ENCODE data around the gene PLEKHG7. TPM values are rescaled to one million over a fixed set of nuclear protein-coding genes. Genes with fewer than 3 reads are reported as not detected.
"Not testable (repeated sequence)": the region's sequence is repeated elsewhere in the genome, so short reads cannot be mapped to it uniquely, and the experiment has no call there.

Gene PLEKHG7
- not detected in 2 replicates for total RNA-seq (2014; rRNA removed; shearing (Covaris generic))
- not detected in 2 replicates for polyA plus RNA-seq (2016; fragmentation: Nextera tagmentation; extraction: Ambion mirVana)
- long read RNA-seq = 0 reads

GRCh38 chr12:92702754-92703679 lies at the start of gene PLEKHG7:
TSS of gene PLEKHG7 (plus strand) at chr12:92702989. CDS start at chr12:92706632, 3,643 bp downstream.
- H3K4me1 ChIP-seq (ENCODE audit: insufficient read depth) = 0 out of 2 replicates have a peak, but pooled peaks cover 8% of the 10 kb centered on the region
- no peaks in the 10 kb centered on the region for H4K20me1 ChIP-seq (replicated peaks; ENCODE audit: insufficient read depth)
- Mint-ChIP-seq H3K36me3 (ENCODE audit: low read depth) (0 out of 3 replicates have a peak, but pooled peaks cover under 1% of the 10 kb centered on the region), H3K4me3 (no peak within 1 kb of the TSS), H3K9me3 (peaks cover under 1% of the 10 kb centered on the region; the same call in 1 of the 3 replicates), H3K27me3 (ENCODE audit: insufficient read depth, low read depth, poor library complexity) (no peaks in the 10 kb centered on the region), H3K4me1 (peaks cover 11% of the 10 kb centered on the region), H3K27ac (no peak within 1 kb of the TSS)
- no peak for ATAC-seq
- H3K4me2 ChIP-seq = no peak within 1 kb of the TSS
- H3K79me2 ChIP-seq (replicated peaks; ENCODE audit: insufficient read depth) = no peaks in the 10 kb centered on the region
- H3K4me3 ChIP-seq = no peak within 1 kb of the TSS
- no peaks in the 10 kb centered on the region for H3F3A ChIP-seq (replicated peaks; ENCODE audit: low read depth)
- TF ChIP-seq EZH2phosphoT487 (IDR thresholded peaks at IDR 0.05; ENCODE audit: unreplicated experiment) (no peak), EZH2 (IDR thresholded peaks at IDR 0.05; ENCODE audit: low read depth, unreplicated experiment) (no peak), CREB1 (CRISPR knock-in tag; IDR thresholded peaks at IDR 0.05; ENCODE audit: low read depth) (no peak)
- no peaks in the 10 kb centered on the region for H3K36me3 ChIP-seq (ENCODE audit: insufficient read depth)
- H3K9me2 ChIP-seq (ENCODE audit: insufficient read depth) = peaks cover 8% of the 10 kb centered on the region; the same call in 1 of the 2 replicates
- DNase-seq (ENCODE audit: low spot score) = no peak
- no peak within 1 kb of the TSS for H3K27ac ChIP-seq (ENCODE audit: low read depth)
- 0 out of 2 replicates have a peak within 1 kb of the TSS, but pooled peaks have one; percentile 85 for H2AFZ ChIP-seq
- H3K27me3 ChIP-seq (ENCODE audit: insufficient read depth) = no peaks in the 10 kb centered on the region

GRCh38 chr12:92654256-92654655 lies 48.5 kb upstream of the PLEKHG7 start:
- H3K9me3 Mint-ChIP-seq; H3K27me3 Mint-ChIP-seq (ENCODE audit: insufficient read depth, low read depth, poor library complexity); H3K4me2 ChIP-seq; H3K79me2 ChIP-seq (replicated peaks; ENCODE audit: insufficient read depth); H3K27ac ChIP-seq (ENCODE audit: low read depth); H3K9me2 ChIP-seq (ENCODE audit: insufficient read depth); H3K4me3 Mint-ChIP-seq; H3K36me3 Mint-ChIP-seq (ENCODE audit: low read depth); H3K4me1 Mint-ChIP-seq; H3K36me3 ChIP-seq (ENCODE audit: insufficient read depth); H3F3A ChIP-seq (replicated peaks; ENCODE audit: low read depth); H3K4me3 ChIP-seq; H3K27me3 ChIP-seq (ENCODE audit: insufficient read depth); H3K4me1 ChIP-seq (ENCODE audit: insufficient read depth); H4K20me1 ChIP-seq (replicated peaks; ENCODE audit: insufficient read depth); DNase-seq (ENCODE audit: low spot score); ATAC-seq; H3K27ac Mint-ChIP-seq: not testable (repeated sequence)
- H2AFZ ChIP-seq = peak overlapping the region; percentile 43; the same call in 1 of the 2 replicates

- H3F3A ChIP-seq (replicated peaks; ENCODE audit: low read depth) = no peaks in the 10 kb centered on the region
- no peak for ATAC-seq
- no peak overlapping the region for H3K4me3 ChIP-seq
- no peaks in the 10 kb centered on the region for H4K20me1 ChIP-seq (replicated peaks; ENCODE audit: insufficient read depth)
- H3K27ac ChIP-seq (ENCODE audit: low read depth) = no peak overlapping the region
- H3K9me2 ChIP-seq (ENCODE audit: insufficient read depth) = no peaks in the 10 kb centered on the region; the same call in 1 of the 2 replicates
- Mint-ChIP-seq H3K4me3 (no peak overlapping the region), H3K4me1 (peaks cover 1% of the 10 kb centered on the region; the same call in 2 of the 3 replicates), H3K27ac (no peak overlapping the region), H3K36me3 (ENCODE audit: low read depth) (no peaks in the 10 kb centered on the region), H3K9me3 (no peaks in the 10 kb centered on the region), H3K27me3 (ENCODE audit: insufficient read depth, low read depth, poor library complexity) (no peaks in the 10 kb centered on the region)
- no peak for DNase-seq (ENCODE audit: low spot score)
- no peaks in the 10 kb centered on the region for H3K36me3 ChIP-seq (ENCODE audit: insufficient read depth)
- H2AFZ ChIP-seq = 0 out of 2 replicates have a peak overlapping the region, but pooled peaks have one; percentile 7
- H3K79me2 ChIP-seq (replicated peaks; ENCODE audit: insufficient read depth) = no peaks in the 10 kb centered on the region
- H3K4me1 ChIP-seq (ENCODE audit: insufficient read depth) = no peaks in the 10 kb centered on the region
- no peaks in the 10 kb centered on the region for H3K27me3 ChIP-seq (ENCODE audit: insufficient read depth)
- H3K4me2 ChIP-seq = no peak overlapping the region
- TF ChIP-seq POLR2AphosphoS5 (IDR thresholded peaks at IDR 0.05; ENCODE audit: low read depth) = no peak
- no peak for TF ChIP-seq REST (IDR thresholded peaks at IDR 0.05; ENCODE audit: unreplicated experiment)
- no peak for TF ChIP-seq ZNF331 (CRISPR knock-in tag; IDR thresholded peaks at IDR 0.05; ENCODE audit: low read depth)
Measured at GRCh38 chr12:92654929-92655328, 47.9 kb upstream of the PLEKHG7 start.
